NCI-H1694 (cell line): Measurements from ENCODE around the gene LAGE3.

Experiments used
- DNase-seq: peaks from one replicate; lab custom pipeline; 2025; lab: John Stamatoyannopoulos, UW

LAGE3 gene

GRCh38 chrX:154435171-154435733, 43.8 kb downstream of the LAGE3 start:
- DNase-seq: no peak

DNA sequence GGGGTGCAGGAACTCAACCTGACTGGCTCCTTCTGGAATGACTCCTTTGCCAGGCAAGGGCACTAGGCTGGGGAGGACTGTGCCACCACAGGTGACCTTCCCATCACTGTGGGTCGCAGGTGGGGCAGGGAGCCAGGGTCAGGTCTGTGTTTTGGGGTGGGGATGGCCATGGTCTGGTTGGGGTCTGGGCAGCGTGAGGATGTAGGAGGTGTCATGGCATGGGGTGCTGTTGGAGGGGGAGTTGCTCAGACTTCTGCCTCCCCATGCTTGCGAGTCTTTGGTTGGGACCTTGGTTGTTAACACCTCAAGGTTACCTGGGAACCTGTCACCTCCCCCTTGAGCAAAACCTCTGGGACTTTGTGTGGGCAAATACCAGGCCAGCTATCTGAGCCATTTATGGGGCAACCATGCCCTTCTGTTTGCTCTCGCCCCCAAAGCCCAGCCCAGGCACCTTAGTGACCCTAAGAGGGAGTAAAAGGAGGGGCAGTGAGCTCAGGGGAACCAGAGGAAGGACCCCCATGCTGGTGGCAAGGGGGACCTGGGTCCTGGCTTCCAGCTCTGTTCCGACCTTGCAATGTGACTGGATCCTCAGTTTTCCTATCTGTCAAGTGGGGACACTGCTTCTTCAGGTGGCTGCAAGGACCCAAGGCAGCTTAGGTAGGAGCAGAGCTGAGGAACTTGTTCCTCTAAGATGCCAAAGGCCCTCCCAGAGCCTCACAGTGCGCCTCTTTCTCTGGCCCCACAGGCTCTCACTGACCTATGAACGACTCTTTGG, 44.5 kb downstream of the LAGE3 start:
- DNase-seq: no peak

GRCh38 chrX:154433605-154434004, 45.5 kb downstream of the LAGE3 start:
- DNase-seq: no peak

DNA sequence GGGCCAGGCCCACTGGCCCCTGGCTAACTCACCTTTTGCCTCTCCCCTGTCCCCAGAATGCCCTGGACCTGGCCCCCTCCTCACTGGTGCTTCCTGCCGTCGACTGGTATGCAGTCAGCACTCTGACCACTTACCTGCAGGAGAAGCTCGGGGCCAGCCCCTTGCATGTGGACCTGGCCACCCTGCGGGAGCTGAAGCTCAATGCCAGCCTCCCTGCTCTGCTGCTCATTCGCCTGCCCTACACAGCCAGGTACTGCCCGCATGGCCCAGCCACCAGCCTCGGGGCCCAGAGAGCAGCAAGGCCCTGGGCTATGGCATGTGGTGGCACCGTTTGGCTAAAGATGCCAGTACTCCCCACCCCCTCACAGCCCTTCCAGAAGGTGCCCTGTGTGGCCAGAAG, 46.9 kb downstream of the LAGE3 start:
- no peak for DNase-seq

- no peak for DNase-seq
These were observed 47.7 kb downstream of the LAGE3 start for GRCh38 chrX:154431341-154431740.

DNA sequence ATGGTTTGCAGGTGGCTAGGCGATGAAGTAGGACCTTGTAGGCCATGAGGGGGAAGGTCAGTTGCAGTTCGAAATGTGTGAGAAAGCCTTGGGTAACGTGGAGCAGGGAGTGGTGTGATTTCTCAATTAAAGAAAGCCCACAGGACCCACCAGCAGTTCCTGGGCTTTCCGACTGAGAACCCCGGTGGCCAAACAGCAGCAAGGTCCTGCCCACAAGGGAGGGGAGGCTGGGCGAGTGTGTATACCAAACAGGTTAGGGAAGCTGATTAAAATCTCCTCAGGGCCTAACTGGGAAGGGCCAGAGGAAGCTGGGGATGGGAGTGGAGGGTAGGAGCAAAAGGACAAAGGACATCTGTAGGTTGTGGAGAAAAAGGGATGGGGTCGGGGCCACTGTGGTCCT, 48.2 kb downstream of the LAGE3 start:
- DNase-seq: no peak

DNA sequence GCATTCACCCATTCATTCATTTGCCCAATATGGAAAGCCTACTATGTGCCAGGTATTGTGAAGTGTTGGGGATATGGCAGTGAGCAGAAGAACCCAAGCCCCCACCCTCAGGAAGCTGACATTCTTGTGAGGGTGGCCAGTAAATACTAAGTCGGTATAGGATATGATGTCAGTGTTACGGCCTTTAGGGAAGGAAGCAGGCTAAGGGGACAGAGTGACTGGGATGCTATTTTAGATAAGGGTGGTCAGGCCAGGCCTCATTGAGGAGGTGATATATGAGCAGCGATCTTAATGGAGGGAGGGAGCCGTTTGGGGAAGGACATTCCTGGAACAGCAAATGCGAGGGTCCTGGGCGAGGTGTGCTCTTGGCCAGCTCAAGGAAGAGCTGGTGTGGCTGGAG, 48.6 kb downstream of the LAGE3 start:
- DNase-seq: no peak

DNA sequence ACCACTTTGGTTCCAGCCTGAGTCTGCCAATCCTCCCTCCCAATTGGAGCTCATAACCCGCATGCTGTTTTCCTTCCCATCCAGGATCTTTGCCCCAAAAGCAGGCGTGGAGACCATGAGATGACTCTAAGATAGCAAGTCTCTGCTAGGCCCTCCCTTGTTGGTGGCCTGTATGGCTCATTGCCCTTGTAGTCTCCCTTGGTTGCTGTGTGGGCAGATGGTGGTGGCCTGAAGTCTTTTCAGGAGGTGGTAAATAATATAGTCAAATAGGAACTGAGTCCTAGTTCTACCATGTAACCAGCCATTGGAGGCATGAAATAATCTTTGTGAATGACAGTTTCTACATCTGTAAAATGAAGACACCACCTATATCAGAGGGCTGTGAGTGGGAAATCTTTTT, 49.4 kb downstream of the LAGE3 start:
- DNase-seq: no peak

DNA sequence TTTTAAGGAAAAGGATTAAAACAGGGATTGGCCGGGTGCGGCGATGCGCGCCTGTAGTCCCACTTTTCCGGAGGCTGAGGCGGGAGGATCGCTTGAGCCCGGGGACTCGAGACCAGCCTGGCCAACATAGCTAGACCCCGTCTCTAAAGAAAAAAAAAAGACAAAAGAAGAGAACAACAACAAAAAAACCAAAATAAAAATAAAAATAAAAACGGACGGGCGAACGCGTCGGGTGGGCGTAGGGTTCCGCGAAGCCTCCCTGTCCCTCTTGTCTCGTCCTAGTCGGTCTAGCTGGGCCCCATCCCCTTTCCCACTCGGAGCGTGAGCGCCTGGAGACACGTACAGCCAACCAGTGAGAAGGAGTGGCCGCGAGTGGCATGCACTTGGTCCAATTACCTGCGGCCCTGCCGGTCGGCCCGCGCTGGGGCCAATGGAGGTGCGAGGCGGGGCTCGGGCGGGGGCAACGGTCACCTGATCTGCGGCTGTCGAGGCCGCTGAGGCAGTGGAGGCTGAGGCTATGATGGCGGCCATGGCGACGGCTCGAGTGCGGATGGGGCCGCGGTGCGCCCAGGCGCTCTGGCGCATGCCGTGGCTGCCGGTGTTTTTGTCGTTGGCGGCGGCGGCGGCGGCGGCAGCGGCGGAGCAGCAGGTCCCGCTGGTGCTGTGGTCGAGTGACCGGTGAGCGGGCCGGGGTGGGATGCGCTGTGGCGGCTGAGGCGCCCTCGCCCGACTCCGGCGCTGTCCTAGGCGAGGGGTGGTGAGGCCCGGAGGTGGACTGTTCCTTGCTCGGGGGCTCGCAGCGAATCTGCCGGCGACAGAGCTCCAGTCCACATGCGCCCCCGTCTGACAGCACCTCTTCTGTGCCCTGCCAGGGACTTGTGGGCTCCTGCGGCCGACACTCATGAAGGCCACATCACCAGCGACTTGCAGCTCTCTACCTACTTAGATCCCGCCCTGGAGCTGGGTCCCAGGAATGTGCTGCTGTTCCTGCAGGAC, 50.6 kb downstream of the LAGE3 start, which contains the start of gene ATP6AP1:
ATP6AP1 (plus strand) TSS at position 502 of the 996 bp plus-strand sequence; CDS start at position 518, 16 bp downstream.
- DNase-seq: peak; percentile 91
